ENCODE data around the gene GNPAT. TPM values are rescaled to one million over a fixed set of nuclear protein-coding genes. Genes with fewer than 3 reads are reported as not detected.
A peak's percentile ranks its signal among the peaks of the same experiment; 100 is the strongest.

The GNPAT gene
- total RNA-seq, 1 donor = 53.1 TPM

GRCh38 chr1:231219422-231220401 is 21.3 kb upstream of the GNPAT start:
- DNase-seq (ENCODE audit: low read depth) = no peak
- TF ChIP-seq CTCF (IDR thresholded peaks at IDR 0.05; ENCODE audit: insufficient read depth, low read depth, low read length) = no peak
- no peak overlapping the region for H3K4me3 ChIP-seq (ENCODE audit: low read depth, low read length)

- no peak for TF ChIP-seq CTCF (IDR thresholded peaks at IDR 0.05; ENCODE audit: insufficient read depth, low read depth, low read length)
- no peak for DNase-seq (ENCODE audit: low read depth)
- no peak overlapping the region for H3K4me3 ChIP-seq (ENCODE audit: low read depth, low read length)
Observed at GRCh38 chr1:231220801-231221200, 20.2 kb upstream of the GNPAT start.

GRCh38 chr1:231226156-231226555 is 14.9 kb upstream of the GNPAT start:
- no peak for DNase-seq (ENCODE audit: low read depth)
- no peak overlapping the region for H3K4me3 ChIP-seq (ENCODE audit: low read depth, low read length)
- TF ChIP-seq CTCF (IDR thresholded peaks at IDR 0.05; ENCODE audit: insufficient read depth, low read depth, low read length) = no peak

GRCh38 chr1:231231511-231231910 is 9.5 kb upstream of the GNPAT start:
- H3K4me3 ChIP-seq (ENCODE audit: low read depth, low read length) = no peak overlapping the region
- no peak for DNase-seq (ENCODE audit: low read depth)
- no peak for TF ChIP-seq CTCF (IDR thresholded peaks at IDR 0.05; ENCODE audit: insufficient read depth, low read depth, low read length)

GRCh38 chr1:231232870-231233734 is 7.9 kb upstream of the GNPAT start:
- H3K4me3 ChIP-seq (ENCODE audit: low read depth, low read length) = no peak overlapping the region
- no peak for DNase-seq (ENCODE audit: low read depth)
- no peak for TF ChIP-seq CTCF (IDR thresholded peaks at IDR 0.05; ENCODE audit: insufficient read depth, low read depth, low read length)

GRCh38 chr1:231233735-231234417 is 7.1 kb upstream of the GNPAT start:
- TF ChIP-seq CTCF (IDR thresholded peaks at IDR 0.05; ENCODE audit: insufficient read depth, low read depth, low read length) = no peak
- no peak overlapping the region for H3K4me3 ChIP-seq (ENCODE audit: low read depth, low read length)
- DNase-seq (ENCODE audit: low read depth) = peak; percentile 16

All from fibroblast of villous mesenchyme (primary cell).